Activated naive CD4-positive, alpha-beta T cell (primary cell): Measurements from ENCODE around the gene CREB3L2.
"Not testable (repeated sequence)": the region's sequence is repeated elsewhere in the genome, so short reads cannot be mapped to it uniquely, and the experiment has no call there.

Source experiments
- DNase-seq, 4 experiments: peaks; one replicate each; lab custom pipeline; 2025; lab: John Stamatoyannopoulos, UW

Gene CREB3L2

DNA sequence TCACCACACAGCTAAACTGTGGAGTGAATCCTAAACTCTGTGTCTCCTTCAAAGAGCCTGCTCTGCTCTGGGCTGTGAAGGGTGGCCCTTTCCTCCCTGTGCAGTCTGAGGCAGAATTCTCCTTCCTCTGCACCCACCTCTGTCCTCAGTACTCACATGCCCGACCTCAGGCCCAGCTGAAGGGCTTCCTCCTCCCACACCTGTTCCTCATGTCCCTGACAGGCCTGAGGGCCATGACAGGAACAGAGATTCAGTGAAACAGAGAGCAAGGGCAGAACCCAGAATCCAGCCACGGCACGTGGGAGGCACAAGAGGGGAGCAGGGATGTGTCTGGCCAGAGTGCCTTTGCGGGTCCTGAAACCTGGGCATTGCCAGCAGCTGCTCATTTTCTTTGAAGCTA is 13.9 kb downstream of the CREB3L2 start:
- no peak for DNase-seq

DNA sequence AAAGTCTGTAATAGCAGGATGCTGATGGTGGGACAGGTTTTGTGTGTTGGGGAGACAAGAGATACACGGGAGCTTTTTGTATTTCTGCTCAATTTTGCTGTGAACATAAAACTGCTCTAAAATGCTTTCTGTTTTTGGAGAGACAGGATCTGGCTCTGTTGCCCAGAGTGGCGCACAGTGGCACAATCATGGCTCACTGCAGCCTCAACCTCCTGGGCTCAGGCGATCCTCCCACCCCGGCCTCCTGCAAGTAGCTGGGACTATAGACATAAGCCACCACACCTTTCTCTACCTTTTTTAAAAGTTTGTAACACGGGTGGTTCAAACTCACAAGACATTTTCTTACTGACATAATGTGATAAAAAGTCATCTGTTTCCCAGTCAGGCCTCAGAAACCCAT is 14.3 kb downstream of the CREB3L2 start:
- no peak for DNase-seq

DNA sequence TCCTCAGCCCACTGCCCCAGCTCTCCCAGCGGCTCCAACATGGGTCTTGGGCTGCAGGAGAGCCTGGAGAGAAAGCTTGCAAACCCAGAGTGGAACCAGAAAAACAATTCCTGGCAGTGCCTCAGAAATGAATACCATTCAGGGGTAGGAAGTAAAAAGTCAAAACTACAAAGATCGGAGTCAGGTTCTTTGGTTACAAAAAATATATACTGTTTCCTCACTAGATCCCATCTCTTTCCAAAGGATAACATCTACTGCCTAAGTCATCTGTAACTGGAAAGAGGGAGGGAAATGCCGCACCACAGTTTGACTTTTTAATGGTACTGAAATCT is 14.9 kb downstream of the CREB3L2 start:
- DNase-seq: no peak

DNA sequence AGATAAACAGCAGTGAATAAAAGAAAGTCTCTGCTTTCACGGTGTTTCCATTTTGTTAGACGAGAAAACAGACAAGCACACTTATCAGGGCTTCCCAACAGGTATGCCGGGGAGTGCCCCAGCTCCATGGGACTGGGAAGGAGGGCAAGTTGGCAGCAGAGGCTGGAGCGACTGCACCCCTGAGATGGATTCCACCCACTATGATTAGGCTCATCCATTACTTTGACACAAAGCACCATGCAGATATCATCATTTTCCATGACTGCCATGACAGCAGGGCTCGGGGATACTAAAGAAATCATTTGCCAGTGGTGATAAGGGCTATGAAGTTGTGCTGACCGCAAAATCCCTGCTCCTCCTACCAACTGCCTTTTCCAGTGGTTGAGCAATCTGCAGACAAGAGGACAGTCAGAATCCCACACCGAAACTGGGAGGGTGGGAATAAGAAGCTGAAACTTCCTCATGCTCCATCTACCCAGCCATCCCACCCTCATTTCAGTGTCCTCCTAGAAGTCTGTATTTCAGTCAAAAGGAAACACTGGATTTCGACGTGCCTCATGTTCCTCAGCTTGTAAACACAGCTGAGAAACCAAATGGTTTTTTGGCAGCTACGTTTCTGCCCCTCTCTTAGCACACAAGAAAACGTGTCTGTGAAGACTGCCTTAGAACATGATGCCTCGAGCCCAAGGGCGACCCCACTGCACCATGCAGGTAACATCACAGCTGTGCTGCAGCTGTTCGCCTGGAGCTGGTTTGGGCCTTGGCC is 15.5 kb downstream of the CREB3L2 start:
- no peak for DNase-seq

DNA sequence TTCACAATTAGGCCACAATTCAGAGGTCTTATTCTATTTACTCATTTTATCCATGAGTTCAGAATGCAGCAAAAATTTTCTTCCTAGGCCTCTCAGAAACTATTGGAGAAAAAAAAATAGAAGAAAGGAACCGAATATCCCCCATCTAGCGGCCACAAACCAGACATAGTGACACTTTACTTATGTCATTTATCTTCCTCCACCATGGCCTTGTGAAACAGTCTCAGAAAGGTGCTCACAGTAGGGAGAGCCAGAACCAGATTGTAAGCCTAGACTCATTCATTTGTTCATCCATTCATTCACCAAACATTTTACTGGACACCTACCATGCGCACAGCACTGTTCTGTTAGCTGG is 16.0 kb downstream of the CREB3L2 start:
- DNase-seq: no peak

DNA sequence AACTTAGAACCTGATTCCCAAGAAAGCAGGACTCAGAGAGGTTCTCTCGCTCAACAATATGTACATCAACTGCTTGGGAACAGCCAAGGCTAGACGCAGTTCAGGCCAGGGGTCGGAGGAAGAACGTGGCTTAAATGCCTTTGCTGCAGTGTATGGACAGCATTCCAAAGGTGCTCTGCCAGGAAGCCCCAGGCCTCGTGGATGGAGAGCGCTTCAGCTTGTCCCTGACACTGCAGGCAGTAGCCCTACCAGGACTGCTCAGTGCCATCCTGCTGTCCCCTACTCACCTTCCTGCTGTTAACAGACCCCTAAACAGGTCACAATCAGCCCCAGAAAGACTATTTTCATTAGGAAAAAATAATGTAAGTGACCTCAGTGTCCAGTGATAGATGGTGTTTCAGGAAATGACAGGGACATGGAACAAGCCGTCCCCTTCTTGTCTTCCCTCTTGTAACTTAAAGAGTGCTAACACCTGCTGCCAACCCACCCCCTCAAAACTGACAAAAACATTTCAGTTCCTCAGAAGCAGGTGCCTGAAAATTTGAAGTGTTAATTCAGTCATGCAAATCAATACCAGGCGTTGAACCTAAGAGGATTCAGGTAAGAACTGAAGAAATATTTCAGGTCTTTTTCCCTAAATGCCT is 16.5 kb downstream of the CREB3L2 start:
- no peak for DNase-seq

DNA sequence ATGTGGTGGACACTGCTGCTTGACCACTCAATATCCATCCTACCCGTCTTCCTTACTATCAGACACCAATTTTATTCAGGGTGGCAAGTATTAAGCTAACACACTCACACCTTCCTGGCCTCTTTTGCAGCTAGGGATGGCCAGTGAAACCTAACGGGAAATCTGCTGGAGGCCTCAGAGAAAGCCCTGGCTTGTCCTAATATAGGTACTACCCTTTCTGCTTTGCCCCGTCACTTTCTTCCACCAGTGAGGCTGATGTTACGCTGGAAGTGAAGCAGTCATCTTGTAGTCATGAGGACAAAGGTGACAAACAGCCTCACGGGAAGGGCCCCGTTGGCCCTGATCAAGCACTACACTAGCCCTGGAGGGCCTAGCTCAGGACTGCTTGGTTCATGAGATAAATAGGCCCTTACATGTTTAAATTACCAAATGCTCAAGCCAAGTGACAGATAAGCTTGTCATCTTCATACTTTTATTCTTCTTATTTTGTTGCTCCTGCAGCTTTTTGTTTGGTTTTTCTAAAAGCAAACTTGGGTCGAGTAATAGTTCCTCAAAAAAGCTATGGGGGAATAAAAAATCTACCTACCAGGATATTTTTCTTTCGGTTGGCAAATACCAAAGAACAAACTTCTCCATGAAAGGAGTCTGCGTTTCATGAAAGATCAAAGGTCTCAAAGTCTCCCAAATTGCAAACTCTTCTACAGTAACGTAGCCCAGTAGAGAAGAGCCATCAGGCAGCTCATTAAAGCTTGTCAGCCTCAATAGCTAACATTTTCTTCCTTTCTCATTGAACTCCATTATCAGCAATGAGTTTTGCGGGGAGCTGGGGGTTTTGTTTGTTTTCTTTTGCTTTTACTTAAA is 17.5 kb downstream of the CREB3L2 start:
- DNase-seq: no peak

DNA sequence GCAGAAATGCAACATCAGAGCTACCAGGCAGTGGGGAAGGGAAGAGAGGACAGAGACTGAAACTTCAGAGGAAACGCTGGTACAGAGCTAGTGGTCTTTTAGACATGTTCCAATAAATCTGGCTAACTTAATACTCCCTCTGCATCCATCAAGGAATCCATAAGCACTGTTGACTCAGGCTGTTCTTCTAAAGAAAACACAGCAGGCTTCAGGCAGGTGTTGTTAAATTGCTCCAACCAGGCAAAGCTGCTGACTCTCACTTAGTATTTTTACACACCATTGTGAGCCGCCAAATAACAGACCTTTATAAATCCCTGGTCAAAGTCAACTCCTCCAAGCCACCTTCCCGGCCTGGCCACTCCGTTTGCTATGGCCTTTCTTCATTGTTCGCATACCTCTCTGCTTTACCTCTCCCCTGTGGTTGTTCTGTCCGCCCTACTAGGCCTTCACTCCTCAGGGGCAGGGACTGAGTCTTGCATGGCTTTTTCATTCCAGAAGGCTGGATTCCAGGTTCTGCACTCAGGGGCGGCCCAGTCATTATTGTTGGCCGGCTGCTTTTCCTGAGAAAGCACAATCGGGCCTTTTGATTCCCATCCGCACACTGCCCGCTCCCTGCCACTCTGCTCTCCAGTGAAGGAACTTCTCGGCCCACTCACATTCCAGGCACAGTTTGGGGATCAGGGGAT is 18.4 kb downstream of the CREB3L2 start:
- DNase-seq: no peak

DNA sequence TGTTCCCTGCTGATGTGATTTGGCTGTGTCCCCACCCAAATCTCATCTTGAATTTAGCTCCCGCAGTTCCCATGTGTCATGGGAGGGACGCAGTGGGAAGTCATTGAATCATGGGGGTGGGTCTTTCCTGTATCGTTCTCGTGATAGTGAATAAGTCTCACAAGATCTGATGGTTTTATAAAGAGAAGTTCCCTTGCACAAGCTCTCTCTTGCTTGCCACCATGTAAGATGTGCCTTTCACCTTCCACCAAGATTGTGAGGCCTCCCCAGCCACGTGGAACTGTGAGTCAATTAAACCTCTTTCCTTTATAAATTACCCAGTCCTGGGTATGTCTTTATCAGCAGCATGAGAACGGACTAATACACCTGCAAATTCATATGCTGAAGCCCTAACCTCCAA is 19.5 kb downstream of the CREB3L2 start:
- not testable (repeated sequence) for DNase-seq

DNA sequence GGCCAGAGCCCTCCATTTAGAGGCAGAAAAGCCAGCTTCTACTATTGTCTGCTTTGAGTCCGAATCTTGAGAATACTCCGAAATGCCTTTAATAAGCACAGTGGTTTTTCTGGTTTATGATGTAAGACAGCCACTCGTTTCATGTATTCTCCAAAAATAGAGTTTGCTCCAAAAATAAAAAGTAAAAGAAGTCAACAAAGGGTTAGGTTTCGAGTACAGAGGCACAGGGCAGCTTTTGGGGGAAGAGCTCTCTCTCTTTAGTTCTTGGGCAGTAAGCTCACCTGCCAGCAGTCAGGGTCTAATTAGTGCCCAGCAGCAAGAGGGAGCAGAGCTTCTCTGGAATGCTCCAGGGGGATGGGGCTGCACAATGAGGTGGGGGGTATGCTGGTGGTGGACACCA is 20.2 kb downstream of the CREB3L2 start:
- DNase-seq: no peak

DNA sequence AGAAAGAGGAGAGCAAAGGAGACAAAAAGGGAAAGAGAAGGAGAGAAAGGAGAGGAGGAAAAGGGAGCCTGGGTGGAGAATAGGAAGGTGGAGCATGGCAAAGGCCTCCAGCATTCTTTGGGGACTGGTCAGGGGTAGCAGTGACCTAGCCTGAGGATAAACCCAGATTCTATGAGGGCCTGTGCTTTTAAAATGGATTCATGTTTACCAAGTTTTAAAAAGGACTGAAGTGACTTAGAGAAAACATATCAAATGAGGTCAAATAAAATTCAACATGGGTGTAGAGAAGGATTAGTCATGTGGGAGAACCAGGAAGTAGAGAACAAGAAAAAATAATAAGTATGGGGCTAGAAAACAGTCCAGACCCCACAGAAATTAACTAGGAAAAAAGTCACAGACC is 20.7 kb downstream of the CREB3L2 start:
- no peak for DNase-seq

DNA sequence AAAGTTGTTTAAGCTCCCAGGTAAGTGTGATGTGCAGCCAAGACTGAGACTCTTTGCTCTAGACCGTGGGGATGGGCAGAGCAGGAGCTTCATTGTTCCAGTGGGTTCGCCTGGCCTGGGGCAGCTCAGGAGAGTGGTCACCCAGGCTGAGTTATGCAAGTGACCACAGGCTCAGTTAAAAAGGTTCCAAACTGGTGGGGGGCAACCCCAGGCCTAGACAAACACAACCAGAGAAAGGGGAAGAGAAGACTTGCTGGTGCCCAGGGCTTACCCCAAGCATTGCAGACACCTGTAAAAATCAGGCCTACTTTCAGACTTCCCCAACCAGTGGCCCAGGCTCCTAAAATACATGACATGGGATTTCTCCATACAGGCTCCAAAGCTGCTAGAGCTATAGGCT is 21.6 kb downstream of the CREB3L2 start:
- no peak for DNase-seq

DNA sequence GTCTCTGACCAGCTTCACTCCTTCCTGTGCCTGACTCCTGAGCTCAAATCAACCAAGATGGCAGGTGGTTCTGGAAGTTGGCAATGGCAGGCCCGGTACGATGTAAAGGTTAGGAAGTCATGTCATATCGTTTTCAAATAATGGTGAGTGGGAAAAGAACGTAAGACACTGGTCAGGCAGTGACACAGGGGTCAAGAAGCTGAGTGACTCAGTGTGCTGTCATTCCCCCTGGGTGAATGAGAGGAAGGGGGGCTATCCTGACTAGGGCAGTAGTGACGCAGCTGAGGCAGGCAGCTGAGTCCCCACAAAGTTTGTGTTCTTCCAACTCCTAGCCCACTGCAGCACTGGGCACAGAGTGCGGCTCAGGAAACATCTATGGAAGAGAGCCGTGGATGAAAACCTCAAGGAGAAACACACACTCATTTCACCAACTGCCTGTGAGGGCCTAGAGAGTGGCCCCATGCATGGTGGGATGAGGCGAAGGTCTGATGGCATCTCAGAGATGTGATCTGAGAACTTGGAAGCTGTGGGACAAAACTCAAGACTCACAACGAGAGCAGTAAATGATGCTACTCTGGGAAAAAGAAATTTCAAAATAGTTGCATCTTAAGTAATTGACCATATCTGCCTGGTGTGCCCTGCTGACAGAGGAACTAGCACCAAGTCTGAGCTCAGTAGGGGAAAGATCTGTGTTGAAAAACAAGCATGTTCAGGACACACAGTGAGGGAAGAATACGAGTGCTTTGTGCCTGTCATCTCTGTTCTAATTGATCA is 23.2 kb downstream of the CREB3L2 start:
- DNase-seq: no peak

DNA sequence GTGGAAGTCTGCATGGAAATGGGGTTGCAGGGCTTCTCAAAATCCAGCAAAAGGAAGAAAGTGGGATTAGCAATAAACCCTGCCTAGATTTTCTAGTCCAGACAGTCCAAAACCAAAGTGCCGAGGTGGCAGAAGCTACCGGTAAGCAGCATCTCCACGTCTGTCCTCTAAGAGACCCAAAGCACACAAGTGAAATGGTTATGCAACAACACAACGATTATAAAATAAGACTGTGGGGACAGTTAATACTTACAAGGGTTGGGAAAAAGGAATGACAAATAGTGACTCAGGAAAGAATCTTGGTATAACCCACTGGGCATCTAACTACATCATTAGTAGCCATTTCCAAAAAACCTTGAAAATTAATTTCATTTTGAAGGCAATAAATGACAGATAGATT is 24.7 kb downstream of the CREB3L2 start:
- DNase-seq: no peak

DNA sequence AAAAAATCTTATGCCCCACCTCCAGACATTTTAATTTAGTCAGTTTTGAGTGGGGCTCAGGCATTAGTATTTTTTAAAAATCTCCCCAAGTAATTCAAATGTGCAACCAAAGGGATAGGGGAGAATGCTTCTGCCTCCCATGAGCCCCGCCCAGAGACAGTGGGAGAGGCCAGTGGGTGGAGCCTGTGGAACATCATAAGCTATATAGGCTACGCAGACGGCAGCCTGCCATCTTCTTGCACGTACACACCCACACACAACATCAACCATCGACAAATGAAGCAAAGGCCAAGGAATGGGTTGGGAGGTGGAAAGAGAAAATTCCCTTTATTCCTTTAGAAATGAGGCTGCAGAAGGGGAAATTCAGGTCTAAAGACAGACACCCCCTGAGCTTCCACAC is 25.2 kb downstream of the CREB3L2 start:
- DNase-seq: no peak

DNA sequence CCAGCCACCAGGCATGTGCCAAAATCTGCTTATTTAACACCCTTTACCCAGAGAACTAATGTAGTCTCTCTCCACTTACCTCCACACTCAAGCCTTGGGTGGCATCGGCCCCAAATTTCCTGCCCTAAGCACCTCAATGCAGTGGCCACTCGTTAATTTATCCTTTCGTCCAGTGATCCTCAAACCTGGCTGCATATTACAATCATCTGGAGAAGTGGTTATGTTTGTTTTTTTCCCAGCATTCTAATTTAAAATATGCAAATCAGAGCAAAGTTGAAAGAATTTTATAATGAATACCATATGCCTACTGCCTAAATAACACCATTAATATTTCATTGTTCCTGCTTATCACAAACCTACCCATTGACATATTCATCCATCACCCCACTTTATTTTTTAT is 25.7 kb downstream of the CREB3L2 start:
- DNase-seq: no peak

DNA sequence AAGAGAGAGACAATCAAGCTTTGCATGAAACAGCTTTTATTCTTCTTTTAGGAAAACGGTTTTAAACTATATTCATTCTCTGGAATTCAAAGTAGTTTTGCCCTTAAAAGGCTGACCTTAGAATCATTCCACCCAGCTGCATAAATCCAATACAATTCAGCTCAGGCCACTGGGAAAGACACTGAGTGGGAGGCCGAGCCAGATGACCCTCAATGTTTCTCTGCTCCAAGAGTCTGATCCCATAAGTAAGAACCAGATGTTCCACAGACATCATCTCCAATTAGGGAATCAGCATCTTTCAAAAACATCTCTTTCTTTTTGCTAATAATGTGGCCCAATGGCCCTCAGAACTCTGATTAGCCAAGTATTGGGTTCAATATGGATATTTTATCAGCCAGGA is 26.1 kb downstream of the CREB3L2 start:
- DNase-seq: no peak

DNA sequence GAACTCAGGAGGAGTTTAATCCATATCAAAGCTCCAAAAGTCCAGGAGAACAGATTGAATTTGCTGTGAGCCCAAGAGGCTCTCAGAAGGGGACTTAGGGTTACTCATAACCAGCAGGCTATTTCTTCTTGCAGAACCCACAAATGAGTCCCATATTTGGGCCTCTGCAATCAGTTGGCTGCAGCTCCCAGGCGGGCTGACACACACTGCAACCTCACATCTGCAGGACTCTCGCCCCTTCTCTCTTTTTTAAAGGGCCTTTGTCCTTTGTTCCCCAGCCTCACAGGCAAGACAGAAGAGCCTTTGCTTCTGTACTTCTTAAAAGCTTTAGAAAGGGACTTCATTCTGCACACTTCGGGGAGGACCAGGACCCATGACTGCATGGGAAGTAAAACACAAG is 26.7 kb downstream of the CREB3L2 start:
- DNase-seq: no peak

DNA sequence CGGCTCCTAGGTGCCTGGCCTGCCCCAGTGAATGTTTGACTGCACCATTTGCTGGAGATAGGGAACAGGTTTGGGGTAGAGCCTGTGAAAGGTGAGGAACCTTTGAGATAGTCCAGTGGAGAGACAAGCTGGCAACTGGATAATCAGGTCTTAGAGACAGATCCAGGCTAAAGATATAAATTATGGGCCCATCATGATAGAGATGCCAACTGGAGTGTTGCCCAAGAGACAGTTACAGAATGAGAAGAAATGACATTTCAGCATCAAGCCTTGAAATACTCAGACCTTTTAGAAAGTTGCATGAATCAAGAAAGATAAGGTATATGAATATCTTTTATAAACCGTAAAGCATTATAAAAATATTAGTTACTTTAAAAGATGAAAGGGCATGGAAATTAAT is 27.1 kb downstream of the CREB3L2 start:
- no peak for DNase-seq

DNA sequence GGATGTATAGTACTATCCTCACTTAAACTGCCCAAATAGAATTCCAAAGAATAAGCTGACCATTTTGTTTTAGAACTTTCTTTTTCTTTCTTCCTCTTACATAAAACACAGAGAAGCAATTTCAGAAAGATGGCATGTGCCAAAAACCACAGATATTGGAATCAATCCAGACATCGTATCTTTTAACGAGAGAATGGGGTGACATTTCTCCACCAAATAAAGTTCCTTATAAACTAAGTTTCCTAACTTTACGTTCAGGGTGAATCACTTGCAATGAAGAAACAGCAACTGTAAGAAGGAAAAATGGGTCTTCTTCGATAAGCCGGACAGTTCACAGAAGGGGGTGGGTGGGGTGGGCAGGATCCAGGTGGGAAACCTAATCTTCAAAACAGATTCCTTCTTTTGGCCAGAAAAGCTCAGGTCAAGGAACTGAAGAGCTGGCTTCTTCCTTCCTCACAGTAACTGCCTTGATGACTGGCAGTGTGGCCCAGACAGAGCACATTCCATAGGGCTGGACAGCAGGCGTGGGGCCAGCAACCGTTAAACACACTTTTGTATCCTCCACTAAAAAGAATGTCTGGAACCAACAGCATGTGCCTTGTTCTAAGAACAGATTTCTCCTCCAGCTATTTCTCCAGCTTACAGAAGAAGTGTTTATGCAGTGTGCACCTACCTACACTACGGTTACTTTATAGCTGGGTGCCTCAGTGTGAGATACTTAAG is 31.5 kb downstream of the CREB3L2 start:
- no peak for DNase-seq

DNA sequence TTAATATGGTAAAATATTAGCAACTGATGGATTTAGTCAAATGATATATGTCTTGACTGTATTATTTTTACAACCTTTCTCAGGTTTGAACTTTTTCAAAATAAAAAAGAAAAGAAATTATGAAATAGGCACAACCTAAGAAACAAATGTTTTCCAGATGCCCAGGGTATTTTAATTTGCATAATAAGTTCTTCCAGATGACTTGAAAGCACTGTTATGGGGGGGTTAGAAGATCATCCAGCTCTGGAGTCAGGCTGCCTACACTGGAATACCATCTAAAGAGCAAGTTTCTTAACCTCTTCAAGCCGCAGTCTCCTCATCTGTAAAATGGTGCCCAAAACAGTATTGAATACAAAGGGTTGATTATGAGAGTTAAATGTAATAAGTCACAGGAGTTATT is 32.1 kb downstream of the CREB3L2 start:
- DNase-seq: no peak
